Activated T-cell treated with anti-CD3 and anti-CD28 coated beads, Interleukin-2, amount 50 U/mL, for 48 hours (primary cell): ENCODE data around the gene GON4L.
"Not testable (repeated sequence)": the region's sequence is repeated elsewhere in the genome, so short reads cannot be mapped to it uniquely, and the experiment has no call there.

Experiments
- DNase-seq, 2 experiments: peaks; one replicate each; pipeline ENCODE4 v3.0.0-alpha.2; 2020

The GON4L gene

GRCh38 chr1:155745284-155746228 is 111.5 kb downstream of the GON4L start:
- DNase-seq, result peak; percentile 97 to 98

GRCh38 chr1:155744711-155745283 is 112.2 kb downstream of the GON4L start:
- DNase-seq, result no peak

GRCh38 chr1:155741908-155742307 is 115.1 kb downstream of the GON4L start:
- DNase-seq, result no peak

- DNase-seq, result no peak
Measured at GRCh38 chr1:155740995-155741394, 116.0 kb downstream of the GON4L start.

- peak; percentile 38 to 41 for DNase-seq
Measured at GRCh38 chr1:155729031-155729898, 127.7 kb downstream of the GON4L start.

GRCh38 chr1:155725142-155725541 is 131.9 kb downstream of the GON4L start:
- DNase-seq, result no peak

GRCh38 chr1:155719703-155720102 is 137.3 kb downstream of the GON4L start:
- DNase-seq, result no peak

GRCh38 chr1:155718524-155719115 is 138.4 kb downstream of the GON4L start:
- not testable (repeated sequence) for DNase-seq

GRCh38 chr1:155717041-155717440 is 140.0 kb downstream of the GON4L start:
- DNase-seq, result no peak

GRCh38 chr1:155715777-155716176 is 141.2 kb downstream of the GON4L start:
- no peak for DNase-seq

GRCh38 chr1:155715056-155715455 is 142.0 kb downstream of the GON4L start:
- not testable (repeated sequence) for DNase-seq

GRCh38 chr1:155713075-155713474 is 143.9 kb downstream of the GON4L start:
- DNase-seq, result no peak

GRCh38 chr1:155712636-155713035 is 144.4 kb downstream of the GON4L start:
- DNase-seq, result not testable (repeated sequence)

- not testable (repeated sequence) for DNase-seq
Measured at GRCh38 chr1:155711457-155711856, 145.6 kb downstream of the GON4L start.

GRCh38 chr1:155709391-155709790 is 147.6 kb downstream of the GON4L start:
- no peak for DNase-seq

GRCh38 chr1:155706139-155706538 is 150.9 kb downstream of the GON4L start:
- DNase-seq, result no peak

GRCh38 chr1:155704414-155704813 is 152.6 kb downstream of the GON4L start:
- DNase-seq, result not testable (repeated sequence)

- DNase-seq, result no peak
Measured at GRCh38 chr1:155703216-155703615, 153.8 kb downstream of the GON4L start.

GRCh38 chr1:155701675-155702074 is 155.3 kb downstream of the GON4L start:
- DNase-seq, result not testable (repeated sequence)
